GM15510 (cell line): ENCODE data around the gene MAP2K2.
A peak's percentile ranks its signal among the peaks of the same experiment; 100 is the strongest.

Experiments
- POLR2A ChIP-seq: IDR thresholded peaks from 3 replicates; pipeline ENCODE4 v1.6.1; 2011; ENCODE audit warnings: borderline replicate concordance; ENCODE audit not compliant: insufficient read length; ENCODE audit errors: extremely low read depth

Gene MAP2K2

GRCh38 chr19:4113398-4114088 is 10.4 kb downstream of the MAP2K2 start:
- no peak for TF ChIP-seq POLR2A

GRCh38 chr19:4112367-4112766 is 11.6 kb downstream of the MAP2K2 start:
- TF ChIP-seq POLR2A, result no peak

- TF ChIP-seq POLR2A, result no peak
These were observed 14.3 kb downstream of the MAP2K2 start for GRCh38 chr19:4109626-4109945.

GRCh38 chr19:4108767-4109625 is 14.9 kb downstream of the MAP2K2 start:
- TF ChIP-seq POLR2A, result peak; percentile 30

GRCh38 chr19:4103080-4103433 is 20.9 kb downstream of the MAP2K2 start:
- no peak for TF ChIP-seq POLR2A

- TF ChIP-seq POLR2A, result no peak
These were observed 21.4 kb downstream of the MAP2K2 start for GRCh38 chr19:4102339-4103079.

GRCh38 chr19:4101496-4101770 is 22.5 kb downstream of the MAP2K2 start:
- no peak for TF ChIP-seq POLR2A

- TF ChIP-seq POLR2A, result no peak
These were observed 23.1 kb downstream of the MAP2K2 start for GRCh38 chr19:4100647-4101495.

GRCh38 chr19:4099041-4099764 is 24.7 kb downstream of the MAP2K2 start:
- TF ChIP-seq POLR2A, result no peak

GRCh38 chr19:4098493-4098892 is 25.4 kb downstream of the MAP2K2 start:
- TF ChIP-seq POLR2A, result no peak

GRCh38 chr19:4097501-4097900 is 26.4 kb downstream of the MAP2K2 start:
- no peak for TF ChIP-seq POLR2A

- TF ChIP-seq POLR2A, result no peak
These were observed 27.7 kb downstream of the MAP2K2 start for GRCh38 chr19:4096049-4096892.

- TF ChIP-seq POLR2A, result no peak
These were observed 28.5 kb downstream of the MAP2K2 start for GRCh38 chr19:4095488-4095844.

- TF ChIP-seq POLR2A, result no peak
These were observed 29.0 kb downstream of the MAP2K2 start for GRCh38 chr19:4094761-4095487.

GRCh38 chr19:4094291-4094690 is 29.6 kb downstream of the MAP2K2 start:
- no peak for TF ChIP-seq POLR2A
